Kidney (tissue), 14 donors: ENCODE measurements around the gene SRI. TPM values are rescaled to one million over a fixed set of nuclear protein-coding genes. Genes with fewer than 3 reads are reported as not detected.

Experiments used
- DNase-seq, 5 donors: peaks; one replicate each; pipeline ENCODE4 v3.0.0-alpha.2; 2013 to 2020
- FAIRE-seq: peaks from 2 replicates; lab custom pipeline; 2012; peaks lifted over from hg19 to GRCh38; lab: Jason Lieb, UNC
- H3K27ac ChIP-seq, 2 donors: one replicate each; pipeline ENCODE4 v1.7.0; 2013; ENCODE audit warnings: low read depth in 2 of 2, low read length in 2 of 2, inconsistent platforms in 1 of 2
- H3K27me3 ChIP-seq: one replicate; pipeline ENCODE4 v1.7.1; 2013; ENCODE audit warnings: low read length, inconsistent platforms; ENCODE audit not compliant: control insufficient read depth, insufficient read depth
- H3K36me3 ChIP-seq, 3 donors: one replicate each; pipeline versions ENCODE4 v1.7.0 to v1.7.1; 2013; ENCODE audit warnings: low read length in 3 of 3, control low read depth in 1 of 3, inconsistent platforms in 1 of 3; ENCODE audit not compliant: insufficient read depth in 3 of 3, control insufficient read depth in 2 of 3
- H3K4me1 ChIP-seq, 3 donors: one replicate each; pipeline versions ENCODE4 v1.7.0 to v1.7.1; 2013; ENCODE audit warnings: low read length in 3 of 3, inconsistent platforms in 1 of 3, low read depth in 1 of 3; ENCODE audit not compliant: control insufficient read depth in 2 of 3, insufficient read depth in 2 of 3
- H3K4me3 ChIP-seq, 3 donors: one replicate each; pipeline versions ENCODE4 v1.7.0 to v1.8.1; 2013; ENCODE audit warnings: low read length in 3 of 3, control low read depth in 1 of 3, inconsistent platforms in 1 of 3
- H3K9ac ChIP-seq, 3 donors: one replicate each; pipeline versions ENCODE4 v1.7.0 to v1.7.1; 2013; ENCODE audit warnings: low read length in 3 of 3, control low read depth in 1 of 3, inconsistent platforms in 1 of 3
- H3K9me3 ChIP-seq, 3 donors: one replicate each; pipeline versions ENCODE4 v1.7.0 to v1.7.1; 2013; ENCODE audit warnings: low read length in 3 of 3, control low read depth in 1 of 3, inconsistent platforms in 1 of 3; ENCODE audit not compliant: control insufficient read depth in 2 of 3, insufficient read depth in 1 of 3
- CTCF ChIP-seq: IDR thresholded peaks from 3 replicates; pipeline ENCODE4 v1.5.1; 2012; ENCODE audit warnings: mild to moderate bottlenecking, moderate library complexity, borderline replicate concordance; ENCODE audit not compliant: insufficient read depth; ENCODE audit errors: extremely low read depth
- intact Hi-C: fragments of 100-400 bp; cut with DNase I; formaldehyde crosslinking; loops from one replicate; pipeline ENCODE4 v1.11.1; 2022
- polyA plus RNA-seq: library from polyadenylated mRNA; stranded (reverse); fragments of 350-450 nt; fragmentation: Illumina TruSeq; extraction: RNeasy Lipid Tissue Mini Kit (QIAGEN cat#74804); gene quantifications from one replicate; pipeline ENCODE4 v1.2.3, GENCODE V29; 2014; ENCODE audit warnings: low read depth, low replicate concordance; ENCODE audit not compliant: insufficient read depth
- total RNA-seq: library from RNA; stranded (reverse); fragmentation: NEBNext Ultra II Directional; extraction: Animal tissue kit (Norgen Biotek cat#: 25700); gene quantifications from one replicate; pipeline ENCODE4 v1.2.1, GENCODE V29; 2021
- donor health status: control.
- donor health status: control.
- donor health status: control.
- donor health status: control.
- donor health status: control.
- donor health status: DM: yes; HTN: yes; CAD: no.
- donor health status: Normal renal cell carcinoma (clear cell type).

The SRI gene
- total and polyA plus RNA-seq, 2 donors from 2014 or later: 141 to 148 TPM

- no peak for FAIRE-seq
- no peaks in the 10 kb centered on the region for H3K36me3 ChIP-seq
- H3K9ac ChIP-seq: no peak overlapping the region
- DNase-seq: no peak
- H3K4me3 ChIP-seq: no peak overlapping the region
- no peaks in the 10 kb centered on the region for H3K9me3 ChIP-seq
- TF ChIP-seq CTCF: no peak
- intact Hi-C loops: no loop called here
- no peaks in the 10 kb centered on the region for H3K4me1 ChIP-seq
- H3K27ac ChIP-seq: no peak overlapping the region
- H3K27me3 ChIP-seq: no peaks in the 10 kb centered on the region
Observed at GRCh38 chr7:88233828-88234227, 14.0 kb upstream of the SRI start.

DNA sequence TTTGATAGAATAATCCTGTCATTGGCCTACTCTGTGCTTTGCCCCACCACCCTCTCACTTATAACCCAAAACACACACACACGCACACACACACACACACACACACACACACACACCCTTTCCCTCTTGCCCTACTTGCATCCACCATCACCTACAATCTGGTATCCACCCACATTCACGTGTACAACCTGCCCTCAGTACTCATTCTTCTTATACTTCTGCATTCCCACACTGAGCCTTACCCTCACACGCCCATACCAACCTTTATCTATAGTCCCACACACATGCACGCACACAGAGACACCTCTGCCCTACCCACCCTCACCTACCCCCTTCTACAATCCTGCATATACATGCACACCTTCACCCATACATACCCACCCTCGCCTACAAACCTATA is 10.8 kb upstream of the SRI start:
- Histone ChIP-seq H3K9ac (no peak overlapping the region), H3K27me3 (no peaks in the 10 kb centered on the region), H3K4me3 (no peak overlapping the region), H3K9me3 (no peaks in the 10 kb centered on the region), H3K4me1 (no peaks in the 10 kb centered on the region), H3K36me3 (no peaks in the 10 kb centered on the region), H3K27ac (no peak overlapping the region)
- DNase-seq: no peak
- no peak for TF ChIP-seq CTCF
- intact Hi-C loops: no loop called here
- FAIRE-seq: no peak

DNA sequence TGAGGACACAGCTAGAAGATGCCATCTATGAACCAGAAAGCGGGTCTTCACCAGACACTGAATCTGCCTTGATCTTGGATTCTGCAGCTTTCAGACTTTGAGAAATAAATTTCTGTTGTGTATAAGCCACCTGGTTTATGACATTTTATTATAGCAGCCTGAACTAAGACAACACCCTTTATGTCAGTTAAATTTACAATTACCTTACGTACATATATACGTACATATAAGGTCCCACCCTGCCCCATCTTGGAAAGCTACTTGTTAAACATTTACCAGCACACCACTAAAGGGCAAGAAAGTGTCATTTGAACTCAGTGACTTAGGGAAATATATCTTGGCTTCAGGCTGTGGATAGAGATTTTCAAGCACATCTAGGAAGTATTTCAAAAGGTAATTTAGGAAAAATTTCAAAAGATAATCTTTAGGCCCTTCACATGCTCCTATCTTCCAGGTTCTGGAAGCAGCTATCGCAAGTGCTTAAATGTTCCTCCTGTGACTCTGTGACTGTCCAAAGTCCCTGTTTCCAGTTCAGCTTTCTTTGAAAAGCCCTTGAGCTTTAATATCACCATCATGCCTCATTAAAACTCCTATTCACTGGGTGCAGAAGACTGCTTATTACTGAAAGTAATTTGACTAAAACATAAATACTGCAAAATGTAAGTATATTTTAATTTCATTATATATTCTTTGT is 9.6 kb upstream of the SRI start:
- H3K36me3 ChIP-seq: no peaks in the 10 kb centered on the region
- H3K9ac ChIP-seq: no peak overlapping the region
- H3K27me3 ChIP-seq: no peaks in the 10 kb centered on the region
- H3K9me3 ChIP-seq: no peaks in the 10 kb centered on the region
- DNase-seq: no peak
- H3K4me3 ChIP-seq: no peak overlapping the region
- no peak for TF ChIP-seq CTCF
- no peak overlapping the region for H3K27ac ChIP-seq
- no peak for FAIRE-seq
- intact Hi-C loops: no loop called here
- no peaks in the 10 kb centered on the region for H3K4me1 ChIP-seq
